H1 (cell line): ENCODE data around the gene ABCA1. TPM values are rescaled to one million over a fixed set of nuclear protein-coding genes. Genes with fewer than 3 reads are reported as not detected.

ENCODE experiments used
- CTCF ChIA-PET: fragments of 300-600 bp; sonication (Branson Sonifier 250); formaldehyde crosslinking; loops from one replicate; lab custom pipeline; 2021; ENCODE audit not compliant: partially characterized antibody; lab: Charles Lee
- POLR2A ChIA-PET: fragments of 300-600 bp; sonication (Branson Sonifier 250); formaldehyde crosslinking; loops from one replicate; lab custom pipeline; 2021; ENCODE audit warnings: inconsistent platforms; ENCODE audit not compliant: partially characterized antibody; lab: Charles Lee
- DNase-seq, 2 experiments: peaks; one replicate each; pipeline versions ENCODE4 v3.0.0 to v3.0.0-alpha.2; 2010 to 2022; ENCODE audit warnings: low spot score in 2 of 2, low read depth in 1 of 2, mixed read lengths in 1 of 2
- FAIRE-seq: peaks from 2 replicates; lab custom pipeline; 2011; peaks lifted over from hg19 to GRCh38; lab: Jason Lieb, UNC
- H2AFZ ChIP-seq: 2 replicates; pipeline ENCODE4 v1.8.1; 2012; ENCODE audit warnings: low read length, inconsistent platforms
- H2AK5ac ChIP-seq: 2 replicates; pipeline ENCODE4 v1.6.1; 2013; ENCODE audit warnings: low read depth, low read length
- H2BK120ac ChIP-seq: replicated peaks from 2 replicates; pipeline ENCODE3; 2013; ENCODE audit warnings: low read depth, low read length, inconsistent platforms
- H2BK12ac ChIP-seq: 2 replicates; pipeline ENCODE4 v1.6.1; 2013; ENCODE audit warnings: low read depth, low read length
- H2BK15ac ChIP-seq: 2 replicates; pipeline ENCODE4 v1.6.1; 2013; ENCODE audit warnings: low read length
- H2BK20ac ChIP-seq: 2 replicates; pipeline ENCODE4 v1.6.1; 2013; ENCODE audit warnings: low read length
- H2BK5ac ChIP-seq: 2 replicates; pipeline ENCODE4 v1.6.1; 2013; ENCODE audit warnings: low read depth, low read length
- H3K14ac ChIP-seq: 2 replicates; pipeline ENCODE4 v1.6.1; 2013; ENCODE audit warnings: inconsistent platforms; ENCODE audit not compliant: insufficient read length
- H3K18ac ChIP-seq: 2 replicates; pipeline ENCODE4 v1.6.1; 2013; ENCODE audit warnings: low read length; ENCODE audit errors: extremely low read depth
- H3K23ac ChIP-seq: 2 replicates; pipeline ENCODE4 v1.6.1; 2013; ENCODE audit warnings: inconsistent platforms; ENCODE audit not compliant: insufficient read length
- H3K23me2 ChIP-seq: 2 replicates; pipeline ENCODE4 v1.6.1; 2013; ENCODE audit warnings: low read depth, low read length
- H3K27ac ChIP-seq: 2 replicates; pipeline ENCODE4 v1.6.1; 2011; ENCODE audit warnings: low read depth, low read length, inconsistent platforms
- H3K27me3 ChIP-seq, 4 experiments: replicated peaks in 1 of 4; 1 replicate in 1 of 4; 2 replicates in 3 of 4; pipeline versions ENCODE4 v1.6.1 to v1.8.1; 2011 to 2013; ENCODE audit warnings: low read length in 3 of 4, mild to moderate bottlenecking in 3 of 4, inconsistent platforms in 2 of 4, mixed read lengths in 2 of 4, moderate library complexity in 1 of 4; ENCODE audit not compliant: control insufficient read depth in 3 of 4, insufficient read depth in 3 of 4; ENCODE audit errors: extremely low read depth in 1 of 4
- H3K36me3 ChIP-seq, 4 experiments: 2 replicates each; pipeline versions ENCODE4 v1.6.1 to v1.8.1; 2011 to 2013; ENCODE audit warnings: mild to moderate bottlenecking in 4 of 4, low read length in 3 of 4, moderate library complexity in 2 of 4, control low read depth in 1 of 4, inconsistent platforms in 1 of 4; ENCODE audit not compliant: insufficient read depth in 4 of 4, control insufficient read depth in 2 of 4
- H3K4ac ChIP-seq: replicated peaks from 2 replicates; pipeline ENCODE3; 2013; ENCODE audit warnings: low read length, low read depth, mixed read lengths, inconsistent platforms; ENCODE audit not compliant: insufficient read length
- H3K4me1 ChIP-seq, 4 experiments: replicated peaks in 1 of 4; 1 replicate in 1 of 4; 2 replicates in 3 of 4; pipeline versions ENCODE4 v1.6.1 to v1.8.1; 2011 to 2013; ENCODE audit warnings: low read length in 3 of 4, inconsistent platforms in 2 of 4, mixed read lengths in 1 of 4; ENCODE audit not compliant: insufficient read depth in 4 of 4, control insufficient read depth in 3 of 4
- H3K4me2 ChIP-seq, 2 experiments: 2 replicates each; pipeline versions ENCODE4 v1.6.1 to v1.8.1; 2011 to 2013; ENCODE audit warnings: low read depth in 2 of 2, low read length in 2 of 2, control low read depth in 1 of 2, inconsistent platforms in 1 of 2, mild to moderate bottlenecking in 1 of 2; ENCODE audit not compliant: insufficient read depth in 1 of 2
- H3K4me3 ChIP-seq, 4 experiments: fragments of 200-600, 300-600 bp in 1 of 4; sonication (generic), shearing (Covaris generic), sonication (Bioruptor Twin) in 1 of 4; 2 replicates each; pipeline versions ENCODE4 v1.5.1 to v1.8.1; 2011 to 2016; ENCODE audit warnings: low read length in 4 of 4, low read depth in 3 of 4, control low read depth in 2 of 4, inconsistent platforms in 2 of 4, mild to moderate bottlenecking in 2 of 4, mixed read lengths in 1 of 4, moderate library complexity in 1 of 4; ENCODE audit not compliant: insufficient read depth in 2 of 4; ENCODE audit errors: extremely low read depth in 1 of 4
- H3K56ac ChIP-seq: replicated peaks from 2 replicates; pipeline ENCODE3; 2013; ENCODE audit warnings: low read depth, mild to moderate bottlenecking, mixed read lengths, low read length, inconsistent platforms; ENCODE audit not compliant: insufficient read length
- H3K79me1 ChIP-seq: 2 replicates; pipeline ENCODE4 v1.6.1; 2013; ENCODE audit warnings: low read depth, low read length, control low read depth
- H3K79me2 ChIP-seq, 2 experiments: 2 replicates each; pipeline versions ENCODE4 v1.6.1 to v1.8.1; 2012 to 2013; ENCODE audit warnings: low read length in 2 of 2, mild to moderate bottlenecking in 2 of 2, inconsistent platforms in 1 of 2; ENCODE audit not compliant: insufficient read depth in 2 of 2, control insufficient read depth in 1 of 2
- H3K9ac ChIP-seq, 4 experiments: replicated peaks in 1 of 4; 1 replicate in 1 of 4; 2 replicates in 3 of 4; pipeline versions ENCODE4 v1.6.1 to v1.8.1; 2011 to 2013; ENCODE audit warnings: low read depth in 3 of 4, low read length in 3 of 4, control low read depth in 2 of 4, mild to moderate bottlenecking in 2 of 4, moderate library complexity in 2 of 4, inconsistent platforms in 1 of 4; ENCODE audit errors: extremely low read depth in 1 of 4
- H3K9me3 ChIP-seq, 2 experiments: 2 replicates each; pipeline versions ENCODE4 v1.6.1 to v1.8.1; 2012 to 2013; ENCODE audit warnings: mild to moderate bottlenecking in 2 of 2, moderate library complexity in 2 of 2, control low read depth in 1 of 2, inconsistent platforms in 1 of 2, low read depth in 1 of 2, low read length in 1 of 2, mixed read lengths in 1 of 2; ENCODE audit not compliant: insufficient read depth in 2 of 2
- H4K20me1 ChIP-seq, 2 experiments: replicated peaks in 1 of 2; 2 replicates each; pipeline versions ENCODE3 to v1.8.1; 2011 to 2013; ENCODE audit warnings: inconsistent platforms in 2 of 2, low read length in 2 of 2, mild to moderate bottlenecking in 1 of 2; ENCODE audit not compliant: insufficient read depth in 2 of 2, control insufficient read depth in 1 of 2
- H4K5ac ChIP-seq: 2 replicates; pipeline ENCODE4 v1.6.1; 2013; ENCODE audit warnings: low read length, low read depth, mixed read lengths, inconsistent platforms; ENCODE audit not compliant: insufficient read length
- H4K8ac ChIP-seq: 2 replicates; pipeline ENCODE4 v1.8.0; 2013; ENCODE audit warnings: mild to moderate bottlenecking, moderate library complexity, low read length, inconsistent platforms; ENCODE audit not compliant: insufficient read depth; ENCODE audit errors: extremely low read depth
- H4K91ac ChIP-seq: replicated peaks from 2 replicates; pipeline ENCODE3; 2013; ENCODE audit warnings: low read length, mixed read lengths, inconsistent platforms; ENCODE audit not compliant: insufficient read length
- ATF3 ChIP-seq: IDR thresholded peaks from 2 replicates; pipeline ENCODE4 v1.6.1; 2011; ENCODE audit warnings: low read depth, mild to moderate bottlenecking, low read length; ENCODE audit not compliant: insufficient read depth
- JUN ChIP-seq: IDR thresholded peaks from 2 replicates; pipeline ENCODE4 v1.6.1; 2011; ENCODE audit warnings: low read depth, mild to moderate bottlenecking, improper control_type of control experiment, low read length
- MAFK ChIP-seq: IDR thresholded peaks from 2 replicates; pipeline ENCODE4 v1.6.1; 2012; ENCODE audit warnings: low read depth, mild to moderate bottlenecking, improper control_type of control experiment, low read length
- MAX ChIP-seq: IDR thresholded peaks from 2 replicates; pipeline ENCODE4 v1.6.1; 2012; ENCODE audit warnings: inconsistent platforms
- RAD21 ChIP-seq, 2 experiments: IDR thresholded peaks in 1 of 2; conservative IDR thresholded peaks in 1 of 2; 2 replicates each; pipeline ENCODE4 v1.6.1; 2011; ENCODE audit warnings: low read depth in 2 of 2, low read length in 2 of 2, improper control_type of control experiment in 1 of 2, inconsistent platforms in 1 of 2, mild to moderate bottlenecking in 1 of 2, moderate library complexity in 1 of 2
- SP4 ChIP-seq: IDR thresholded peaks from 2 replicates; pipeline ENCODE4 v1.6.1; 2012; ENCODE audit warnings: low read length, inconsistent platforms
- SRF ChIP-seq: IDR thresholded peaks from 2 replicates; pipeline ENCODE4 v1.6.1; 2011; ENCODE audit warnings: mild to moderate bottlenecking, low read depth, low read length, moderate library complexity
- TAF1 ChIP-seq: IDR thresholded peaks from 2 replicates; pipeline ENCODE4 v1.6.1; 2011; ENCODE audit warnings: mild to moderate bottlenecking, low read depth, low read length
- TBP ChIP-seq: IDR thresholded peaks from 2 replicates; pipeline ENCODE4 v1.6.1; 2011; ENCODE audit warnings: low read depth, low read length, improper control_type of control experiment
- TCF12 ChIP-seq: IDR thresholded peaks from 2 replicates; pipeline ENCODE4 v1.6.1; 2011; ENCODE audit warnings: low read depth, mild to moderate bottlenecking, low read length
- YY1 ChIP-seq: IDR thresholded peaks from 2 replicates; pipeline ENCODE4 v1.6.1; 2011; ENCODE audit warnings: low read depth, mild to moderate bottlenecking, low read length
- WGBS, 2 experiments: shearing (Covaris generic) in 1 of 2; methylation state at CpG; one replicate each; pipeline versions ENCODE4 v1.1.6 to v1.1.7; 2013 to 2015; ENCODE audit warnings: low lambda C conversion rate in 2 of 2, mixed read lengths in 2 of 2, inconsistent platforms in 1 of 2, low coverage in 1 of 2, missing lambda C conversion rate in 1 of 2; ENCODE audit not compliant: insufficient replicate concordance in 2 of 2, insufficient coverage in 1 of 2, insufficient read length in 1 of 2; ENCODE audit errors: extremely low coverage in 1 of 2, missing lambda C conversion rate in 1 of 2; 5-methylcytosine and 5-hydroxymethylcytosine counted together
- polyA plus RNA-seq, 7 experiments: library from polyadenylated mRNA; depleted of rRNA in 3 of 7; stranded (reverse) in 5 of 7; unstranded in 2 of 7; fragments of >200 nt in 5 of 7; fragments of 200-250 nt in 2 of 7; gene quantifications; 1 replicate in 5 of 7; 2 replicates in 1 of 7; 4 replicates in 1 of 7; pipeline versions ENCODE4 v1.2.1 to v1.2.3, GENCODE V29; 2011 to 2013; ENCODE audit warnings: missing spikeins in 2 of 7, mixed read lengths in 2 of 7
- total RNA-seq: library from RNA; stranded (reverse); fragmentation: NEBNext Ultra II Directional; extraction: Animal tissue kit (Norgen Biotek cat#: 25700); gene quantifications from 2 replicates; pipeline ENCODE4 v1.2.1, GENCODE V29; 2021

Gene ABCA1
- total and polyA plus RNA-seq, 2 of the 8 experiments (the other 6 are each of a cell fraction or from before 2014, with no cell fraction given), result 6.9 to 7.8 TPM

GRCh38 chr9:104961238-104961637 is 33.3 kb upstream of the ABCA1 start:
- no peak overlapping the region for H2BK120ac ChIP-seq
- H3K27ac ChIP-seq, result no peak overlapping the region
- DNase-seq, result peak; percentile 38 to 54
- 0 out of 2 replicates have a peak overlapping the region, but pooled peaks have one; percentile 15 for H2BK20ac ChIP-seq
- no peak overlapping the region for H3K23ac ChIP-seq
- H4K20me1 ChIP-seq, result no peaks in the 10 kb centered on the region
- H3K79me2 ChIP-seq, result no peaks in the 10 kb centered on the region
- H3K9me3 ChIP-seq, result no peaks in the 10 kb centered on the region
- no peak overlapping the region for H3K4ac ChIP-seq
- no peaks in the 10 kb centered on the region for H3K79me1 ChIP-seq
- no peak overlapping the region for H2BK15ac ChIP-seq
- ChIA-PET CTCF (interaction anchor here (0.8 to 2.0 kb wide), 4 partner anchors 9 to 454 kb away, joined by 3 to 5 read pairs (median 3); no protein-coding TSS in a partner anchor), POLR2A (interaction anchor here (0.6 to 2.1 kb wide), 9 partner anchors 9 to 181 kb away, joined by 3 to 14 read pairs (median 4); partner anchors contain the start of gene ABCA1)
- H2AK5ac ChIP-seq, result no peak overlapping the region
- H3K27me3 ChIP-seq, result no peaks in the 10 kb centered on the region
- no peak overlapping the region for H3K18ac ChIP-seq
- H3K36me3 ChIP-seq, result no peaks in the 10 kb centered on the region
- no peak overlapping the region for H2AFZ ChIP-seq
- H3K4me1 ChIP-seq, result peaks cover 4 to 7% (median 5%) of the 10 kb centered on the region in 4 experiments; a peak in 5 of 7 replicates
- H4K8ac ChIP-seq, result no peak overlapping the region
- 24% methylated on average over 5 of the region's 5 CpGs; no CpG with 5 or more reads in 1 of the 2 experiments for WGBS, 2 experiments
- H3K4me3 ChIP-seq, result peak overlapping the region in 1 of 4 experiments; percentile 2; a peak in 1 of 8 replicates
- no peak overlapping the region for H3K9ac ChIP-seq
- no peak overlapping the region for H3K14ac ChIP-seq
- H4K91ac ChIP-seq, result no peak overlapping the region
- H2BK12ac ChIP-seq, result no peak overlapping the region
- H2BK5ac ChIP-seq, result no peak overlapping the region; the same call in 1 of the 2 replicates
- peak; percentile 99 for FAIRE-seq
- peak overlapping the region; percentile 15 to 53; a peak in 3 of 4 replicates for H3K4me2 ChIP-seq
- no peak overlapping the region for H3K56ac ChIP-seq
- H4K5ac ChIP-seq, result no peak overlapping the region
- H3K23me2 ChIP-seq, result no peaks in the 10 kb centered on the region
- TF ChIP-seq SP4, result no peak
- TF ChIP-seq TAF1, result peak; percentile 13; the same call in 1 of the 2 replicates
- 0 out of 2 replicates have a peak, but pooled peaks have one; percentile 11 for TF ChIP-seq YY1
- TF ChIP-seq SRF, result peak; percentile 71
- TF ChIP-seq JUN, result peak; percentile 95
- TF ChIP-seq MAFK, result 0 out of 2 replicates have a peak, but pooled peaks have one; percentile 18
- TF ChIP-seq MAX, result 0 out of 2 replicates have a peak, but pooled peaks have one; percentile 26
- no peak for TF ChIP-seq TCF12
- 0 out of 2 replicates have a peak, but pooled peaks have one; percentile 33 for TF ChIP-seq ATF3
- TF ChIP-seq RAD21 (IDR thresholded peaks at IDR 0.05 in 1 of 2, conservative IDR thresholded peaks at IDR 0.05 in 1 of 2; ENCODE audit: low read depth in 2 of 2, low read length in 2 of 2), result 0 out of 4 replicates have a peak, but pooled peaks of 1 of the 2 experiments have one; percentile 8
- peak; percentile 30; the same call in 1 of the 2 replicates for TF ChIP-seq TBP
